Tibial artery (tissue), 4 donors: ENCODE measurements around the gene GRK4.

Experiments used
- DNase-seq, 2 donors: peaks; one replicate each; pipeline ENCODE4 v3.0.0-alpha.2; 2019
- H3K27ac ChIP-seq, 2 donors: fragments of 200-600 bp; sonication (generic) in 1 of 2; 1 replicate in 1 of 2; 2 replicates in 1 of 2; pipeline ENCODE4 v1.5.1; 2018 to 2019; ENCODE audit warnings: mild to moderate bottlenecking in 1 of 2
- H3K27me3 ChIP-seq, 2 donors: fragments of 200-600 bp; sonication (generic) in 1 of 2; one replicate each; pipeline versions ENCODE4 v1.5.1 to v1.6.0; 2016 to 2019
- H3K36me3 ChIP-seq, 3 donors: fragments of 200-600 bp; sonication (generic) in 2 of 3; one replicate each; pipeline ENCODE4 v1.5.1; 2016 to 2019; ENCODE audit warnings: mild to moderate bottlenecking in 2 of 3
- H3K4me1 ChIP-seq, 4 donors: fragments of 200-600 bp; sonication (generic) in 2 of 4; 1 replicate in 3 of 4; 2 replicates in 1 of 4; pipeline ENCODE4 v1.5.1; 2016 to 2019
- H3K4me3 ChIP-seq, 2 donors: fragments of 200-600 bp; sonication (generic) in 1 of 2; 1 replicate in 1 of 2; 2 replicates in 1 of 2; pipeline ENCODE4 v1.5.1; 2018 to 2019; ENCODE audit warnings: mild to moderate bottlenecking in 2 of 2
- H3K9me3 ChIP-seq, 3 donors: fragments of 200-600 bp; sonication (generic) in 1 of 3; one replicate each; pipeline ENCODE4 v1.5.1; 2016 to 2019
- intact Hi-C: fragments of 100-400 bp; cut with DNase I; formaldehyde crosslinking; loops from one replicate; pipeline ENCODE4 v1.15.0; 2023; ENCODE audit warnings: low total_unique reads
- TF ChIP-seq, protein P1 (sequence below), 2 experiments: fragments of 200-600 bp in 1 of 2; fragments of 450-650 bp in 1 of 2; IDR thresholded peaks; one replicate each; pipeline ENCODE4 v1.5.1; 2017 to 2019; ENCODE audit warnings: antibody characterized with exemption in 2 of 2, mild to moderate bottlenecking in 1 of 2, moderate library complexity in 1 of 2

Gene GRK4

DNA sequence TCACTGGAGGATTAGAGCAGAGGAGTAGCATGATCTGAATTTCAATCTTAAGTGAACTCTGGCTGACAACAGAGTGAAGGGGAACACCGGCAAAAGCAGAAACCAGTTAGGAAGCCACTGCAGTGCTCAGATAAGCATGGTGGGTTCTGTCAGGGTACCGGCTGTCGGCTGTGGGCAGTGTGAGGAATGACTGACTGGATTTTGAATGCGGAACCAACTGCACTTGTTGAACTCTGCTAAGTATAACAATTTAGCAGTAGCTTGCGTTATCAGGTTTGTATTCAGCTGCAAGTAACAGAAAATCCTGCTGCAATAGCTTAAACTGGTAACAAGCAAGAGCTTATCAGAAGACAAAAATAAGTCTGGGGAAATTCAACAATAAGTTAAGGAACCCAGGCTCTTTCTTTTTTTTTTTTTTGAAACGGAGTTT lies 116.3 kb downstream of the GRK4 start:
- H3K4me3 ChIP-seq: no peak overlapping the region
- no peaks in the 10 kb centered on the region for H3K9me3 ChIP-seq
- H3K27me3 ChIP-seq: no peaks in the 10 kb centered on the region
- H3K36me3 ChIP-seq: no peaks in the 10 kb centered on the region
- intact Hi-C loops: no loop called here
- H3K27ac ChIP-seq: no peak overlapping the region
- DNase-seq: no peak
- TF ChIP-seq, protein P1, sequence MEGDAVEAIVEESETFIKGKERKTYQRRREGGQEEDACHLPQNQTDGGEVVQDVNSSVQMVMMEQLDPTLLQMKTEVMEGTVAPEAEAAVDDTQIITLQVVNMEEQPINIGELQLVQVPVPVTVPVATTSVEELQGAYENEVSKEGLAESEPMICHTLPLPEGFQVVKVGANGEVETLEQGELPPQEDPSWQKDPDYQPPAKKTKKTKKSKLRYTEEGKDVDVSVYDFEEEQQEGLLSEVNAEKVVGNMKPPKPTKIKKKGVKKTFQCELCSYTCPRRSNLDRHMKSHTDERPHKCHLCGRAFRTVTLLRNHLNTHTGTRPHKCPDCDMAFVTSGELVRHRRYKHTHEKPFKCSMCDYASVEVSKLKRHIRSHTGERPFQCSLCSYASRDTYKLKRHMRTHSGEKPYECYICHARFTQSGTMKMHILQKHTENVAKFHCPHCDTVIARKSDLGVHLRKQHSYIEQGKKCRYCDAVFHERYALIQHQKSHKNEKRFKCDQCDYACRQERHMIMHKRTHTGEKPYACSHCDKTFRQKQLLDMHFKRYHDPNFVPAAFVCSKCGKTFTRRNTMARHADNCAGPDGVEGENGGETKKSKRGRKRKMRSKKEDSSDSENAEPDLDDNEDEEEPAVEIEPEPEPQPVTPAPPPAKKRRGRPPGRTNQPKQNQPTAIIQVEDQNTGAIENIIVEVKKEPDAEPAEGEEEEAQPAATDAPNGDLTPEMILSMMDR (IDR thresholded peaks at IDR 0.05): no peak
- peaks cover 0 to 26% (median 12%) of the 10 kb centered on the region in 4 donors for H3K4me1 ChIP-seq

DNA sequence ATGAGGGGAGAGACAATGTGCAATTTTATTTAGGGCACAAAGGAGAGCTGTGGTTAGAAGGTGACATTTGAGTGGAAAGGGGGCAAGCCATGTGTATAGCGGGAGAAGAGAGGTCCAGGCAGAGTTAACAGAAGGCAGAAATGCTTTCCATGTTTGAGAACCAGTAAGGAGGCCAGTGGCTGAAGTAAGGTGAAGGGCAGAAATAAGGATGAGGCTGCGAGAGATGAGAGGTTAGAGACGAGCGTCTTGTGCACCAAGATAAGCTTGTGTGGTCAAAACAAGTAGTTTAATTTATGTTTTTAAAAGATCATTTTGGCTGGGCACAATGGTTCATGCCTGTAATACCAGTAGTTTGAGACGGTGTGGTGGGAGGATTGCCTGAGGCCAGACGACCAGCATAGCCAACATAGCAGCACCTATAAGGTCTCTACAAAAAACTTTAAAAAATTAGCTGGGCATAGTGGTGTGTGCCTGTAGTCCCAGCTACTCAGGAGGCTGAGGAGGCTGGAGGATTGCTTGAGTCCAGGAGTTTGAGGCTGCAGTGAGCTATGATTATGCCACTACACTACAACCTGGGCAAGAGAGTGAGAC lies 119.6 kb downstream of the GRK4 start:
- intact Hi-C loops: no loop called here
- Histone ChIP-seq H3K4me3 (no peak overlapping the region), H3K27me3 (no peaks in the 10 kb centered on the region), H3K36me3 (peaks cover 7 to 9% (median 9%) of the 10 kb centered on the region in 3 donors), H3K27ac (no peak overlapping the region), H3K4me1 (peaks cover 0 to 7% (median 0%) of the 10 kb centered on the region in 4 donors), H3K9me3 (no peaks in the 10 kb centered on the region)
- TF ChIP-seq, protein P1 (IDR thresholded peaks at IDR 0.05): no peak
- no peak for DNase-seq

DNA sequence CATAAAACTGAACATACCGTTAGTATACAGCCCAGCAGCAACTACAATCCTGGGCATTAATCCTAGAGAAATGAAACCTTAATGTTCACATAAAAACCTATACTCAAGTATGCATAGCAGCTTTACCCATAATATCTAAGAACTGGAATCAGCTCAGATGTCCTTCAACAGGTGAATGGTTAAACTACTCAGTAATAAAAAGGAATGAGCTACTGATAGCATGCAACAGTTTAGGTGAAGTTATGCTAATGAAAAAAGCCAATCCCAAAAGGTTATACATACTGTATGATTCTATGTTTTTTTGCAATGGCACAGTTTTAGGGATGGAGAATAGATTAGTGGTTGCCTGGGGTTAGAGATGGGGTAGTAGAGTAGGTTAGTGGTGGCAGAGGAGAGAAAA lies 120.4 kb downstream of the GRK4 start:
- H3K4me1 ChIP-seq: peaks cover 0 to 6% (median 0%) of the 10 kb centered on the region in 4 donors
- no peaks in the 10 kb centered on the region for H3K27me3 ChIP-seq
- H3K27ac ChIP-seq: no peak overlapping the region
- intact Hi-C loops: no loop called here
- peaks cover 9 to 15% (median 9%) of the 10 kb centered on the region in 3 donors for H3K36me3 ChIP-seq
- no peak for DNase-seq
- no peaks in the 10 kb centered on the region for H3K9me3 ChIP-seq
- no peak overlapping the region for H3K4me3 ChIP-seq
- TF ChIP-seq, protein P1 (IDR thresholded peaks at IDR 0.05): no peak

DNA sequence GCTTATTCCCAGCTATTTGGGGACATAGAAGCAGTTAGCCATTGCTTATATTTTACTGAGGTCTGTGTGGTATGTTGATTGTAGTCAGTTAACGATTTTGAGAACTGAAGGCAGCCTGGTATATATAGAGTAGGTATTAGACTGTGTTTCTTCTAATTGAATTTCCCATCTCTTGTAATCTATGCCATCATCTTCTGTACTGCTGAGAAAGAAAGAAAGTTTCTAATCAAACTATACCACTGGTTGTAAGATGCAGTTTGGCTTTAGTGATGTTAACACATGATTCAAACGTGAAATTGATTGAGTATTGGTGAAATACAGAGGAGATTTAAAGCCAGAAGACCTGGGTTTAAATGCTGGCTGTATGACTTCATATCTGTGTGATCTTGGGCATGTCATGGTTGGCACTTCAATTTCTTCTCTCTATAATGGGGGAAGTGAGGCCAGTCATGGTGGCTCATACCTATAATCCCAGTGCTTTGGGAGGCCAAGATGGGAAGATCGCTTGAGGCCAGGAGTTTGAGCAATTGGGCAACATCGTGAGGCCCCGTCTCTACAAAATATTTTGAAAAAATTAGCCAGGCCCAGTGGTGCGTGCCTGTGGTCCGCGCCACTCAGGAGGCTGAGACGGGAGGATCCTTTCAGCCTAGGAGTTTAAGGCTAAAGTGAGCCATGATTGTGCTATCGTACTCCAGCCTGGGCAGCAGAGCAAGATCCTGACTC lies 122.7 kb downstream of the GRK4 start:
- Histone ChIP-seq H3K27ac (no peak overlapping the region), H3K27me3 (no peaks in the 10 kb centered on the region), H3K4me1 (peaks cover 0 to 6% (median 0%) of the 10 kb centered on the region in 4 donors), H3K9me3 (no peaks in the 10 kb centered on the region), H3K4me3 (no peak overlapping the region), H3K36me3 (peaks cover 14 to 19% (median 16%) of the 10 kb centered on the region in 3 donors)
- DNase-seq: no peak
- TF ChIP-seq, protein P1 (IDR thresholded peaks at IDR 0.05): no peak
- intact Hi-C loops: no loop called here

DNA sequence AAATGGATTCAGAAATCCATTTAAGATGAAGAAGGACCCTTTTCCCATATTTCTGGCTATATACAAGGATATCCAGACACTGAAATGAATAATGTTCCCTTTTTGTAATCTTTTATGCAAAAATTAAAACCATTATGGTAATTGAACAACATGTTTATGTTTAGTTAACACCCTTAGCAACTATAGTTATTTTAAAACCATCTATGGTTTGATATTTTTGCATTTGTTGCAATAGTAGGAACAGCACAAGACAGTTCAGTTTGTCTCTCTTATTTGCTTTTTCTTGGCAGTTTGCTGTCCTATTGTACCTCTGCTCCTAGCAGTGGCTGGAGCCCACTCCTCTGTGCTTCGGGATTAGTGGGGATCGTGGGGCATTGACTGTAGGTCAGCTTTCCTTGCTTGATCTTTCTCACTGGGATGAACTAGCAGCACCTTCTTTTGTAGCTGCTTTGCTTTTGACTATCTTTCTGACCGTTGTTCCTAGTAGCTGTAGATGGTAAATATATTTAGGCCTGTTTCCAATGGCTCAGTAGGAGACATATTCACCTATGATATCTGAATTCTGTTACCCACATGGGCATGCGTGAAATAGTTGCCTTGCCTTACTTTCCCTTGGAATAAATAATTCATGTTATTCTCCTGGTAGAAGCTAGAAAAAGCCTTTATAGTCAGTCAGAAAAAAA lies 123.9 kb downstream of the GRK4 start:
- intact Hi-C loops: no loop called here

More for the DNA sequence above, 123.9 kb downstream of the GRK4 start:
- TF ChIP-seq, protein P1 (IDR thresholded peaks at IDR 0.05): no peak
- Histone ChIP-seq H3K4me1 (peaks cover 0 to 6% (median 0%) of the 10 kb centered on the region in 4 donors), H3K9me3 (no peaks in the 10 kb centered on the region), H3K4me3 (no peak overlapping the region), H3K27ac (no peak overlapping the region), H3K27me3 (no peaks in the 10 kb centered on the region), H3K36me3 (peaks cover 14 to 26% (median 16%) of the 10 kb centered on the region in 3 donors)
- DNase-seq: no peak
